Endothelial cell of umbilical vein (primary cell): ENCODE data around the gene PLIN5. TPM values are rescaled to one million over a fixed set of nuclear protein-coding genes. Genes with fewer than 3 reads are reported as not detected.

Source experiments
- BruUV-seq: library from RNA; stranded (reverse); fragments of 400-500 nt; replicated peaks from 2 replicates; lab custom pipeline; 2021; lab: Mats Ljungman, UMichigan
- CTCF ChIA-PET: fragments of 300-600, 350-600 bp; sonication (Branson Sonifier 250); formaldehyde crosslinking; loops from one replicate; lab custom pipeline; 2021; ENCODE audit warnings: antibody characterized with exemption, inconsistent platforms; lab: Charles Lee
- POLR2A ChIA-PET: fragments of 300-600, 350-600 bp; sonication (Branson Sonifier 250); formaldehyde crosslinking; loops from one replicate; lab custom pipeline; 2021; ENCODE audit warnings: antibody characterized with exemption, inconsistent platforms; lab: Charles Lee
- DNase-seq: peaks from one replicate; pipeline ENCODE4 v3.0.0-alpha.2; 2011; ENCODE audit warnings: low read depth, low spot score
- FAIRE-seq: peaks from 2 replicates; lab custom pipeline; 2011; peaks lifted over from hg19 to GRCh38; lab: Jason Lieb, UNC
- H2AFZ ChIP-seq: 2 replicates; pipeline ENCODE4 v1.6.0; 2012; ENCODE audit warnings: low read depth, low read length, control low read depth, inconsistent platforms
- H3K27ac ChIP-seq: 2 replicates; pipeline ENCODE4 v1.5.1; 2011; ENCODE audit warnings: low read depth, mild to moderate bottlenecking, control low read depth, low read length, moderate library complexity; ENCODE audit not compliant: insufficient read depth
- H3K27me3 ChIP-seq, 2 experiments: 2 replicates each; pipeline versions ENCODE4 v1.6.0 to v1.6.1; 2011; ENCODE audit warnings: low read length in 2 of 2, mixed read lengths in 1 of 2; ENCODE audit not compliant: control insufficient read depth in 2 of 2, insufficient read depth in 2 of 2
- H3K36me3 ChIP-seq, 2 experiments: 2 replicates in 1 of 2; 3 replicates in 1 of 2; pipeline ENCODE4 v1.5.1; 2011; ENCODE audit warnings: low read length in 2 of 2, mild to moderate bottlenecking in 1 of 2, moderate library complexity in 1 of 2; ENCODE audit not compliant: control insufficient read depth in 2 of 2, insufficient read depth in 2 of 2; ENCODE audit errors: extremely low read depth in 1 of 2
- H3K4me1 ChIP-seq: 3 replicates; pipeline ENCODE4 v1.5.1; 2011; ENCODE audit warnings: mild to moderate bottlenecking, low read length; ENCODE audit not compliant: control insufficient read depth, insufficient read depth; ENCODE audit errors: extremely low read depth
- H3K4me2 ChIP-seq: 2 replicates; pipeline ENCODE4 v1.6.1; 2011; ENCODE audit warnings: low read length, control low read depth, mixed read lengths; ENCODE audit not compliant: insufficient read depth
- H3K4me3 ChIP-seq, 3 experiments: fragments of 200-600 bp in 1 of 3; sonication (generic), shearing (Covaris generic) in 1 of 3; replicated peaks in 1 of 3; 2 replicates each; pipeline ENCODE4 v1.5.1; 2011 to 2016; ENCODE audit warnings: control low read depth in 3 of 3, low read length in 3 of 3, mild to moderate bottlenecking in 2 of 3, inconsistent platforms in 1 of 3, low read depth in 1 of 3, moderate library complexity in 1 of 3; ENCODE audit not compliant: insufficient read depth in 1 of 3
- H3K79me2 ChIP-seq: 2 replicates; pipeline ENCODE4 v1.6.0; 2012; ENCODE audit warnings: low read length, inconsistent platforms; ENCODE audit not compliant: control insufficient read depth, insufficient read depth
- H3K9ac ChIP-seq: replicated peaks from 2 replicates; pipeline ENCODE3; 2011; ENCODE audit warnings: low read length, control low read depth; ENCODE audit not compliant: insufficient read depth; ENCODE audit errors: extremely low read depth
- H3K9me1 ChIP-seq: replicated peaks from 3 replicates; pipeline ENCODE4 v1.6.0; 2011; ENCODE audit warnings: mild to moderate bottlenecking, low read length; ENCODE audit not compliant: control insufficient read depth, insufficient read depth; ENCODE audit errors: extremely low read depth
- H3K9me3 ChIP-seq: replicated peaks from 2 replicates; pipeline ENCODE4 v1.5.1; 2012; ENCODE audit warnings: low read length, inconsistent platforms; ENCODE audit not compliant: control insufficient read depth, insufficient read depth
- H4K20me1 ChIP-seq: replicated peaks from 2 replicates; pipeline ENCODE3; 2011; ENCODE audit warnings: mild to moderate bottlenecking, low read length; ENCODE audit not compliant: control insufficient read depth, insufficient read depth; ENCODE audit errors: extremely low read depth
- CTCF ChIP-seq, 2 donors: IDR thresholded peaks; 1 replicate in 1 of 2; 2 replicates in 1 of 2; pipeline ENCODE4 v1.5.1; 2011; ENCODE audit warnings: low read length in 2 of 2, mild to moderate bottlenecking in 2 of 2, moderate library complexity in 2 of 2, control low read depth in 1 of 2, inconsistent platforms in 1 of 2, low read depth in 1 of 2; ENCODE audit not compliant: insufficient read depth in 1 of 2; ENCODE audit errors: extremely low read depth in 1 of 2
- EZH2 ChIP-seq: IDR thresholded peaks from 2 replicates; pipeline ENCODE4 v1.6.1; 2012; ENCODE audit warnings: borderline replicate concordance, low read depth, mild to moderate bottlenecking, moderate library complexity, low read length, inconsistent platforms; ENCODE audit not compliant: severe bottlenecking
- FOS ChIP-seq: IDR thresholded peaks from 2 replicates; pipeline ENCODE4 v1.6.1; 2011; ENCODE audit warnings: mild to moderate bottlenecking, low read length, moderate library complexity, borderline replicate concordance; ENCODE audit not compliant: insufficient read depth
- GATA2 ChIP-seq: IDR thresholded peaks from 2 replicates; pipeline ENCODE4 v1.7.0; 2011; ENCODE audit warnings: low read depth, mild to moderate bottlenecking, moderate library complexity, mixed read lengths, low read length; ENCODE audit not compliant: insufficient read length, insufficient read depth
- JUN ChIP-seq: IDR thresholded peaks from 2 replicates; pipeline ENCODE4 v1.6.1; 2011; ENCODE audit warnings: borderline replicate concordance, low read depth; ENCODE audit not compliant: insufficient read length, insufficient read depth
- MAX ChIP-seq: IDR thresholded peaks from 2 replicates; pipeline ENCODE4 v1.6.1; 2011; ENCODE audit not compliant: insufficient read depth, insufficient read length
- MYC ChIP-seq: IDR thresholded peaks from one replicate; pipeline ENCODE4 v1.6.1; 2011; ENCODE audit warnings: mild to moderate bottlenecking, low read depth, low read length
- POLR2A ChIP-seq: IDR thresholded peaks from 2 replicates; pipeline ENCODE4 v1.6.1; 2012; ENCODE audit warnings: low read depth, mild to moderate bottlenecking, control low read depth, low read length
- POLR2AphosphoS5 ChIP-seq: IDR thresholded peaks from 2 replicates; pipeline ENCODE4 v1.6.1; 2012; ENCODE audit warnings: low read depth, mild to moderate bottlenecking, control low read depth, low read length, moderate library complexity; ENCODE audit not compliant: insufficient read depth
- dilution Hi-C: fragments of 300-500 bp; cut with MboI; formaldehyde crosslinking; loops from one replicate; pipeline ENCODE4 v1.15.0; 2019; ENCODE audit warnings: low sequenced_read_pairs; ENCODE audit not compliant: extremely low pct_ligation_motif_present
- intact Hi-C: fragments of 100-400 bp; cut with micrococcal nuclease; formaldehyde crosslinking; loops from one replicate; pipeline ENCODE4 v1.10.0; 2022
- polyA plus RNA-seq, 4 experiments: library from polyadenylated mRNA; depleted of rRNA in 3 of 4; stranded (reverse) in 3 of 4; unstranded in 1 of 4; fragments of >200 nt; gene quantifications; 2 replicates each; pipeline versions ENCODE4 v1.2.1 to v1.2.3, GENCODE V29; 2011 to 2012; ENCODE audit warnings: missing spikeins in 1 of 4
- total RNA-seq: library from RNA; stranded (reverse); gene quantifications from 2 replicates; pipeline ENCODE4 v1.2.3, GENCODE V29; 2021

PLIN5 gene
- total and polyA plus RNA-seq, 2 donors (not counting 3 experiments of a cell fraction or from before 2014, with no cell fraction given): 0.17 to 0.24 TPM

GRCh38 chr19:4525563-4526002 lies 9.4 kb downstream of the PLIN5 start:
- Histone ChIP-seq H3K9me1 (no peaks in the 10 kb centered on the region), H3K27ac (no peak overlapping the region), H2AFZ (no peak overlapping the region), H3K9ac (no peak overlapping the region), H3K27me3 (no peaks in the 10 kb centered on the region), H3K79me2 (no peaks in the 10 kb centered on the region), H3K9me3 (no peaks in the 10 kb centered on the region), H3K4me3 (no peak overlapping the region), H3K4me2 (no peak overlapping the region), H3K36me3 (no peaks in the 10 kb centered on the region), H3K4me1 (no peaks in the 10 kb centered on the region), H4K20me1 (no peaks in the 10 kb centered on the region)
- FAIRE-seq: no peak
- TF ChIP-seq POLR2A (no peak), EZH2 (no peak), JUN (no peak), MAX (no peak), POLR2AphosphoS5 (no peak), GATA2 (no peak), CTCF (IDR thresholded peaks at IDR 0.05; ENCODE audit: extremely low read depth in 1 of 2, insufficient read depth in 1 of 2, low read depth in 1 of 2, low read length in 2 of 2) (no peak), MYC (no peak), FOS (no peak)
- no TSS peak for BruUV-seq
- dilution Hi-C loops (no loop called here), intact Hi-C loops (no loop called here)
- ChIA-PET CTCF (interaction anchor here (0.5 to 4.8 kb wide), 49 partner anchors 8 to 291 kb away, joined by 3 to 98 read pairs (median 4); partner anchors contain the start of genes HDGFL2, LRG1, PLIN4 and PLIN5), POLR2A (no interaction called here)
- DNase-seq: no peak
